ENCODE data around the gene CDRT15. TPM values are rescaled to one million over a fixed set of nuclear protein-coding genes. Genes with fewer than 3 reads are reported as not detected.
"Not testable (repeated sequence)": the region's sequence is repeated elsewhere in the genome, so short reads cannot be mapped to it uniquely, and the experiment has no call there.

Gene CDRT15
- polyA plus RNA-seq, 3 donors = 0.44 to 0.61 (median 0.46) TPM

DNA sequence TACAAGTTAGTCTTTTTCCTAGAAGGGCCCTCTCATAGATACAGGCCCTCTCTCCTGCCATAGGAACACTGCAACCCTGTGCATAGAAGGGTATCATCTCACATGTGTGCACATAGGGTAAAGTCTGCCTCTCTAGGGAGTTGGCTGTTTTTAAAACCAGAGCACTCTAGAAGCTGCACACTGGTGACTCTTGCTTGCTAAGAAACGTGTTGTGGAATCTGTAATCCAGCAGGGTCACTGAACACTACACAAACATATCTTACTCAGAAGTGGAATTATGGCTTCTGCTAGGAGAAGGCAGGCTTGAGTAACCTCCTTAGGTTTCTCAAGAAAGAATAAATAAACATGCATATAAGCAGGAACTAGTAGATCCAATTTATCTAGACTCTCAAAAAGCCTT lies 45.9 kb downstream of the CDRT15 start:
- not testable (repeated sequence) for DNase-seq (ENCODE audit: low read depth in 3 of 3, low spot score in 2 of 3)

DNA sequence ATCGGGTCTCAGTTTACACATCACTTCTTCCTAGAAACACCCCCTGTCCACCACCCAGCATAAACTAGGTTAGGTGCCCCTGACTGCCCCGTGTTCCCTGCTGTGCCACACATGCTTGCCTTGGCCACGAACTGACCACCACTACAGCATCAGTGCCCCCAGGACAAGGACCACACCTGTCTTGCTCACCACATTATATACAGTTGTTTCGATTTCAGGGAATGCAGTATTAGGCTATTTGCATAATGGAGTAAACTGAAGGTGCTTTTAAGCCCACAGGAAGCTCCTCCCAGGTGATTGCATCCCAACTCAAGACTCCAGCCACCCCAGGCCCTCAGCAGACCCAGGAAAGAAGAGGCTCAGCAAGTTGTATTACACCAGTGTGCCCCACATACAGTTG lies 50.2 kb downstream of the CDRT15 start:
- DNase-seq (ENCODE audit: low read depth in 3 of 3, low spot score in 2 of 3) = not testable (repeated sequence)

Other genes with a start within 250 kb of the CDRT15 start
- gene COX10, start 167.4 kb downstream of the CDRT15 start, polyA plus RNA-seq (ENCODE audit: insufficient read length in 3 of 3) = 10 to 100 TPM; 17.5 to 19.8 (median 17.5) TPM
- gene HS3ST3B1, start 64.2 kb upstream of the CDRT15 start, polyA plus RNA-seq (ENCODE audit: insufficient read length in 3 of 3) = 10 to 100 TPM; 25.6 to 27.9 (median 25.7) TPM